ENCODE results near the gene RPGRIP1L. TPM values are rescaled to one million over a fixed set of nuclear protein-coding genes. Genes with fewer than 3 reads are reported as not detected.

Gene RPGRIP1L
- polyA plus RNA-seq, 1 donor = 6.4 TPM

DNA sequence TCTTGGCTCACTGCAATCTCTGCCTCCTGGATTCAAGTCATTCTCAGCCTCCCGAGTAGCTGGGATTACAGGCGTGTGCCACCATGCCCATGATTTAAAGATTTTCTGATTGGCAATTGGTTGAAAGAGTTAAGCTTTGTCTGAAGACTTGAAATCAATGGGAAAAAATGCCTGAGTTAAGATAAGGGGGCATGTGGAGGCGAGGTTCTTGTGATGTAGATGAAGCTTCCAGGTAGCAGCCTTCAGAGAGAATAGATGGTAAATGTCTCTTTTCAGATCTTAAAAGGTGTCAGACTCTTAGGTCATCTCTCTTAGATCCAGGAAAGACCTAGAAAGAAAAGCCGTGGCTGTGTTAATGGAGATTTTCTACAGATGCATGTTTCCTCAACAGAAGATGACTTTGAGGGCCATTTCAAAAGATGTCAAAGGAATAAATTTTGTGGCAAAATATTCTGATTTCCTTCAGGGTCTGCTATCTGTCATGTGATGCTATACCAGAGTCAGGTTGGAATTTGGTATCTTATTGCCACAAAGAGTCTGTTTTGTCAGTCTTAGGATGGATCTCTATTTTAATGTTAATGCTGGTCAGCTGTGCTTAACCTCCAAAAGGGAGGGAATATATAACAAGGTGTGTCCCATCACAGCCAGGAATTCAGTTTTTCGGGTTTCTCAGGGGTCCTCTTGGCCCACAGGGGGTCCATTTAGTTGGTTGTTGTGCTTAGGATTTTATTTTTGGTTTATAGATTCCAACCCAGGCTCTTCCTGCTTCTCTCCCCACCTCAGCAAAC lies 142.4 kb downstream of the RPGRIP1L start:
- H3K27ac ChIP-seq (ENCODE audit: low read length) = no peak overlapping the region
- no peaks in the 10 kb centered on the region for H3K9me3 ChIP-seq (ENCODE audit: control insufficient read depth, low read depth, low read length)
- WGBS (ENCODE audit: insufficient coverage, low lambda C conversion rate) = 86% methylated on average over 1 of the region's 5 CpGs
- H3K4me1 ChIP-seq (ENCODE audit: control insufficient read depth, insufficient read depth, low read length) = no peaks in the 10 kb centered on the region
- DNase-seq = no peak
- no peaks in the 10 kb centered on the region for H3K27me3 ChIP-seq (ENCODE audit: control insufficient read depth, insufficient read depth, low read length)
- H3K36me3 ChIP-seq (ENCODE audit: control insufficient read depth, insufficient read depth, low read length) = no peaks in the 10 kb centered on the region
- no peak overlapping the region for H3K4me3 ChIP-seq (ENCODE audit: low read length)

GRCh38 chr16:53559270-53559951 lies 144.2 kb downstream of the RPGRIP1L start:
- no peak for DNase-seq
- Histone ChIP-seq H3K4me1 (ENCODE audit: control insufficient read depth, insufficient read depth, low read length) (no peaks in the 10 kb centered on the region), H3K9me3 (ENCODE audit: control insufficient read depth, low read depth, low read length) (no peaks in the 10 kb centered on the region), H3K27me3 (ENCODE audit: control insufficient read depth, insufficient read depth, low read length) (no peaks in the 10 kb centered on the region), H3K36me3 (ENCODE audit: control insufficient read depth, insufficient read depth, low read length) (no peaks in the 10 kb centered on the region), H3K27ac (ENCODE audit: low read length) (no peak overlapping the region), H3K4me3 (ENCODE audit: low read length) (no peak overlapping the region)
- WGBS (ENCODE audit: insufficient coverage, low lambda C conversion rate) = no CpG with 5 or more reads among the region's 5 CpGs

DNA sequence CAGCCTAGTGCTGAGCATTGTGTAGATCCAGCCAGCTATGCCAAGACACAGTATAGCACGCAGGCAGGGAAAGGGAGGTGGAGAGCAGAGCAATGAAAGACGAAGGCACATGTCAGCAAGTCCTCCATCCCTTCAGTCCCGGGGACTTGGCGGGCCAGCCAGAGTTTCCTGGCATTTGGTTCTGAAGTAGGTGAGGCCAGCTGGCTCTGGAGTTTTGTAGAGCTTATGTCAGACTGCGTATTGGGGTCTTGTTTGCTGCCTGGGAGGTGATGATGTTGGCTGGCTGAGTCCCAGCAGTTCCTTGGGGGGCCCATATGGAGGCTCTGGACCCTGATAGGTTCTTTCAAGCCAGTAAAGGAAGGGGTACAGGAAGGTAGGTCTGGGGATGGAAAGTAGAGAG lies 144.9 kb downstream of the RPGRIP1L start:
- WGBS (ENCODE audit: insufficient coverage, low lambda C conversion rate) = no CpG with 5 or more reads among the region's 5 CpGs
- Histone ChIP-seq H3K27me3 (ENCODE audit: control insufficient read depth, insufficient read depth, low read length) (no peaks in the 10 kb centered on the region), H3K36me3 (ENCODE audit: control insufficient read depth, insufficient read depth, low read length) (no peaks in the 10 kb centered on the region), H3K9me3 (ENCODE audit: control insufficient read depth, low read depth, low read length) (no peaks in the 10 kb centered on the region), H3K4me3 (ENCODE audit: low read length) (no peak overlapping the region), H3K27ac (ENCODE audit: low read length) (no peak overlapping the region), H3K4me1 (ENCODE audit: control insufficient read depth, insufficient read depth, low read length) (no peaks in the 10 kb centered on the region)
- DNase-seq = no peak

- no peaks in the 10 kb centered on the region for H3K4me1 ChIP-seq (ENCODE audit: control insufficient read depth, insufficient read depth, low read length)
- DNase-seq = no peak
- WGBS (ENCODE audit: insufficient coverage, low lambda C conversion rate) = no CpG with 5 or more reads among the region's 8 CpGs
- H3K36me3 ChIP-seq (ENCODE audit: control insufficient read depth, insufficient read depth, low read length) = no peaks in the 10 kb centered on the region
- no peaks in the 10 kb centered on the region for H3K9me3 ChIP-seq (ENCODE audit: control insufficient read depth, low read depth, low read length)
- no peak overlapping the region for H3K4me3 ChIP-seq (ENCODE audit: low read length)
- no peak overlapping the region for H3K27ac ChIP-seq (ENCODE audit: low read length)
- H3K27me3 ChIP-seq (ENCODE audit: control insufficient read depth, insufficient read depth, low read length) = peaks cover 4% of the 10 kb centered on the region
Measured at GRCh38 chr16:53556521-53556920, 147.1 kb downstream of the RPGRIP1L start.

- H3K27ac ChIP-seq (ENCODE audit: low read length) = no peak overlapping the region
Measured at GRCh38 chr16:53549970-53550690, 153.5 kb downstream of the RPGRIP1L start.

More at GRCh38 chr16:53549970-53550690, 153.5 kb downstream of the RPGRIP1L start:
- no peaks in the 10 kb centered on the region for H3K9me3 ChIP-seq (ENCODE audit: control insufficient read depth, low read depth, low read length)
- no peaks in the 10 kb centered on the region for H3K36me3 ChIP-seq (ENCODE audit: control insufficient read depth, insufficient read depth, low read length)
- peaks cover 12% of the 10 kb centered on the region for H3K27me3 ChIP-seq (ENCODE audit: control insufficient read depth, insufficient read depth, low read length)
- H3K4me3 ChIP-seq (ENCODE audit: low read length) = no peak overlapping the region
- no CpG with 5 or more reads among the region's 18 CpGs for WGBS (ENCODE audit: insufficient coverage, low lambda C conversion rate)
- DNase-seq = peak; percentile 76 to 82
- peaks cover 7% of the 10 kb centered on the region for H3K4me1 ChIP-seq (ENCODE audit: control insufficient read depth, insufficient read depth, low read length)

Other genes with a start within 250 kb of the RPGRIP1L start
- gene AKTIP, start 200.7 kb downstream of the RPGRIP1L start, polyA plus RNA-seq = 31.3 TPM
- 43.1 TPM for gene FTO, start 297 bp upstream of the RPGRIP1L start, polyA plus RNA-seq

Measured in large intestine (tissue), 3 donors.